OCI-LY1 (cell line): ENCODE results near the gene LIPC.

Source experiments
- H2AFZ ChIP-seq: fragments of 200-600 bp; sonication (generic), shearing (Covaris generic); 2 replicates; pipeline ENCODE4 v1.6.0; 2014; ENCODE audit warnings: antibody characterized with exemption, mild to moderate bottlenecking, low read length
- H3F3A ChIP-seq: fragments of 200-600 bp; sonication (generic), shearing (Covaris generic); 2 replicates; pipeline ENCODE4 v1.6.0; 2014; ENCODE audit warnings: mild to moderate bottlenecking, antibody characterized with exemption, low read length, moderate library complexity; ENCODE audit not compliant: insufficient read depth
- H3K27ac ChIP-seq: fragments of 200-600 bp; sonication (generic); 2 replicates; pipeline ENCODE4 v1.5.1; 2014; ENCODE audit warnings: low read length, mixed run types, mild to moderate bottlenecking, low read depth; ENCODE audit not compliant: poor library complexity, severe bottlenecking
- H3K27me3 ChIP-seq: fragments of 200-600 bp; sonication (generic); 2 replicates; pipeline ENCODE4 v1.6.0; 2014; ENCODE audit warnings: antibody characterized with exemption, mild to moderate bottlenecking, low read length, moderate library complexity; ENCODE audit not compliant: insufficient read depth
- H3K36me3 ChIP-seq: fragments of 200-600 bp; sonication (generic); 2 replicates; pipeline ENCODE4 v1.6.1; 2014; ENCODE audit warnings: mild to moderate bottlenecking, antibody characterized with exemption, low read length, moderate library complexity, mixed read lengths; ENCODE audit not compliant: insufficient read depth
- H3K4me1 ChIP-seq: fragments of 200-600 bp; sonication (generic); 2 replicates; pipeline ENCODE4 v1.5.1; 2014; ENCODE audit warnings: mild to moderate bottlenecking, low read length, moderate library complexity; ENCODE audit not compliant: insufficient read depth, severe bottlenecking
- H3K4me2 ChIP-seq: fragments of 200-600 bp; sonication (generic), shearing (Covaris generic); 2 replicates; pipeline ENCODE4 v1.6.1; 2014; ENCODE audit warnings: low read length
- H3K4me3 ChIP-seq: fragments of 200-600 bp; sonication (generic); 2 replicates; pipeline ENCODE4 v1.5.1; 2014; ENCODE audit warnings: low read length, low read depth, mild to moderate bottlenecking, mixed read lengths; ENCODE audit not compliant: poor library complexity, severe bottlenecking
- H3K79me2 ChIP-seq: fragments of 200-600 bp; shearing (Covaris generic); 2 replicates; pipeline ENCODE4 v1.6.1; 2016; ENCODE audit warnings: mixed run types, low read length, mixed read lengths; ENCODE audit not compliant: insufficient read depth
- H3K9ac ChIP-seq: fragments of 200-600 bp; sonication (generic), shearing (Covaris generic); 2 replicates; pipeline ENCODE4 v1.6.1; 2014; ENCODE audit warnings: mild to moderate bottlenecking, low read length, mixed read lengths
- H3K9me2 ChIP-seq: fragments of 200-600 bp; sonication (generic), shearing (Covaris generic); 2 replicates; pipeline ENCODE4 v1.6.1; 2014; ENCODE audit warnings: low read depth, mild to moderate bottlenecking, low read length, mixed read lengths
- H3K9me3 ChIP-seq: fragments of 200-600 bp; shearing (Covaris generic); 2 replicates; pipeline ENCODE4 v1.6.1; 2014; ENCODE audit warnings: low read length, mixed read lengths
- H4K20me1 ChIP-seq: fragments of 200-600 bp; sonication (generic), shearing (Covaris generic); 2 replicates; pipeline ENCODE4 v1.6.0; 2016; ENCODE audit warnings: mild to moderate bottlenecking, low read length; ENCODE audit not compliant: insufficient read depth
- EZH2 ChIP-seq: fragments of 200-600 bp; sonication (generic), shearing (Covaris generic); IDR thresholded peaks from 2 replicates; pipeline ENCODE4 v1.8.0; 2017; ENCODE audit warnings: borderline replicate concordance, mixed run types, mild to moderate bottlenecking, antibody characterized with exemption, low read length, moderate library complexity, mixed read lengths
- TF ChIP-seq, protein P1 (sequence below): fragments of 200-600 bp; sonication (generic), shearing (Covaris generic); IDR thresholded peaks from 2 replicates; pipeline ENCODE4 v1.5.1; 2017; ENCODE audit warnings: mild to moderate bottlenecking, antibody characterized with exemption, low read length, moderate library complexity, mixed read lengths

Gene LIPC

GRCh38 chr15:58575045-58575786, 143.4 kb downstream of the LIPC start:
- peak overlapping the region; percentile 31; the same call in 1 of the 2 replicates for H3K4me2 ChIP-seq
- H3K9me3 ChIP-seq: no peaks in the 10 kb centered on the region
- H3K79me2 ChIP-seq: no peaks in the 10 kb centered on the region
- TF ChIP-seq EZH2: no peak
- TF ChIP-seq, protein P1, sequence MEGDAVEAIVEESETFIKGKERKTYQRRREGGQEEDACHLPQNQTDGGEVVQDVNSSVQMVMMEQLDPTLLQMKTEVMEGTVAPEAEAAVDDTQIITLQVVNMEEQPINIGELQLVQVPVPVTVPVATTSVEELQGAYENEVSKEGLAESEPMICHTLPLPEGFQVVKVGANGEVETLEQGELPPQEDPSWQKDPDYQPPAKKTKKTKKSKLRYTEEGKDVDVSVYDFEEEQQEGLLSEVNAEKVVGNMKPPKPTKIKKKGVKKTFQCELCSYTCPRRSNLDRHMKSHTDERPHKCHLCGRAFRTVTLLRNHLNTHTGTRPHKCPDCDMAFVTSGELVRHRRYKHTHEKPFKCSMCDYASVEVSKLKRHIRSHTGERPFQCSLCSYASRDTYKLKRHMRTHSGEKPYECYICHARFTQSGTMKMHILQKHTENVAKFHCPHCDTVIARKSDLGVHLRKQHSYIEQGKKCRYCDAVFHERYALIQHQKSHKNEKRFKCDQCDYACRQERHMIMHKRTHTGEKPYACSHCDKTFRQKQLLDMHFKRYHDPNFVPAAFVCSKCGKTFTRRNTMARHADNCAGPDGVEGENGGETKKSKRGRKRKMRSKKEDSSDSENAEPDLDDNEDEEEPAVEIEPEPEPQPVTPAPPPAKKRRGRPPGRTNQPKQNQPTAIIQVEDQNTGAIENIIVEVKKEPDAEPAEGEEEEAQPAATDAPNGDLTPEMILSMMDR: no peak
- peak overlapping the region; percentile 84 for H3K27ac ChIP-seq
- H3K27me3 ChIP-seq: no peaks in the 10 kb centered on the region
- no peaks in the 10 kb centered on the region for H3F3A ChIP-seq
- H3K9ac ChIP-seq: peak overlapping the region; percentile 32; the same call in 1 of the 2 replicates
- no peaks in the 10 kb centered on the region for H4K20me1 ChIP-seq
- peaks cover 24% of the 10 kb centered on the region for H3K4me1 ChIP-seq
- H3K36me3 ChIP-seq: no peaks in the 10 kb centered on the region
- no peak overlapping the region for H3K4me3 ChIP-seq
- H2AFZ ChIP-seq: no peak overlapping the region
- no peaks in the 10 kb centered on the region for H3K9me2 ChIP-seq

GRCh38 chr15:58576657-58577056, 144.9 kb downstream of the LIPC start:
- H3K4me1 ChIP-seq: peaks cover 20% of the 10 kb centered on the region
- no peak overlapping the region for H3K27ac ChIP-seq
- no peaks in the 10 kb centered on the region for H3K27me3 ChIP-seq
- TF ChIP-seq, protein P1: no peak
- no peak for TF ChIP-seq EZH2
- H2AFZ ChIP-seq: no peak overlapping the region
- H4K20me1 ChIP-seq: no peaks in the 10 kb centered on the region
- no peaks in the 10 kb centered on the region for H3K36me3 ChIP-seq
- no peak overlapping the region for H3K9ac ChIP-seq
- H3K79me2 ChIP-seq: no peaks in the 10 kb centered on the region
- no peaks in the 10 kb centered on the region for H3F3A ChIP-seq
- H3K4me2 ChIP-seq: no peak overlapping the region
- H3K4me3 ChIP-seq: no peak overlapping the region
- no peaks in the 10 kb centered on the region for H3K9me3 ChIP-seq
- no peaks in the 10 kb centered on the region for H3K9me2 ChIP-seq

- Histone ChIP-seq H3K4me1 (peaks cover 33% of the 10 kb centered on the region), H3K27ac (no peak overlapping the region), H4K20me1 (no peaks in the 10 kb centered on the region), H3K4me2 (no peak overlapping the region), H3K27me3 (no peaks in the 10 kb centered on the region), H3K9me3 (peaks cover 6% of the 10 kb centered on the region), H3K4me3 (no peak overlapping the region), H3F3A (0 out of 2 replicates have a peak, but pooled peaks cover 1% of the 10 kb centered on the region), H3K36me3 (no peaks in the 10 kb centered on the region), H2AFZ (no peak overlapping the region), H3K9me2 (no peaks in the 10 kb centered on the region), H3K79me2 (no peaks in the 10 kb centered on the region), H3K9ac (no peak overlapping the region)
- no peak for TF ChIP-seq EZH2
These were observed 150.4 kb downstream of the LIPC start for GRCh38 chr15:58582160-58582559.
